ENCODE measurements around the gene MPO. TPM values are rescaled to one million over a fixed set of nuclear protein-coding genes. Genes with fewer than 3 reads are reported as not detected.

MPO gene
- total and polyA plus RNA-seq, 9 of the 15 experiments (the other 6 are each of a cell fraction or from before 2014, with no cell fraction given), result 0.04 to 0.47 (median 0.39) TPM; not detected in 6

DNA sequence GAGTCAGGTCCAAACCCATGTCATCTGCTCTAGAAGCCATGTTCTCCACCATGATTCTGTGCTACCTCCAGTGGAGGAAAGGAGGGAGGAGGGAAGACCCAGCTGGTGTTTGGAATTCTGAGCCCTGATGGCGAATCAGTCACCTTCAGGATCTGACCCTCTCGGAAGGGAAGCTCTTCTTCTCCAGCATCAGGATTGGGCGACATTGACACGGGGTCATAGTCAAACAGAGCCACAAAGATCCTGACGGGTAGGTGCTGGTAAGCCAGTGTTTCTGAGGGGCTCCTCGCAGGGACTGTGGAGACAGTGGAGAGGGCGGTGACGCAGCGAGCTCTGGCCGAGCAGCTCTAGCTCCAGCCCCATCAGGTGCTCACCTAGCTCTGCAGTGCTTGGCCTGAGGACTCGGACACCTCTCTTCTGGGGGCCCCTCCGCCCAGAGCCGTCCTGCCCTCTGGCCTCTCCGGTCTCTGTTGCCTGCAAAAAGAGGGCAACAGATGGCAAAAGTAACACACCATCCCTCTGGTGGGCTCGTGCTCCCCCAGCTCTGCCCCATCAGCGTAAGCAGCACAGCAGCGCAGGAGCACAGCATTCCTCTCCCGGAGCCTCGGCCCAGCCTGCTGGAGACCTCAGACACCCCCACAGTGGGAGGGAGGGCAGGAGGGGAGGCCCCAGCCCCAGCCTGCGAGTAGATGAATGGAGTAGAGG, 26.9 kb upstream of the MPO start:
- intact Hi-C loops (cut with micrococcal nuclease) (no loop called here), in situ Hi-C loops (cut with MboI) (no loop called here)
- CTCF ChIA-PET (ENCODE audit: low intra/inter-chr PET ratio), result no interaction called here
- POLR2A ChIA-PET, result interaction anchor here (0.9 to 1.2 kb wide), 3 partner anchors 15 to 182 kb away, joined by 3 read pairs; no protein-coding TSS in a partner anchor
- H3K27me3 ChIP-seq (ENCODE audit: control insufficient read depth in 2 of 2, insufficient read depth in 2 of 2, low read length in 2 of 2), result no peaks in the 10 kb centered on the region
- 58% methylated on average over 19 of the region's 20 CpGs for WGBS (ENCODE audit: insufficient coverage, low coverage, missing lambda C conversion rate)
- no peaks in the 10 kb centered on the region for H4K20me1 ChIP-seq (replicated peaks; ENCODE audit: control insufficient read depth, insufficient read depth, low read length)
- no peak overlapping the region for H3K4me3 ChIP-seq
- H3K36me3 ChIP-seq (ENCODE audit: control insufficient read depth, insufficient read depth, low read length), result no peaks in the 10 kb centered on the region
- no peak overlapping the region for H3K27ac ChIP-seq (ENCODE audit: extremely low read depth, low read depth, low read length)
- H3K9me1 ChIP-seq (ENCODE audit: control insufficient read depth, insufficient read depth, low read length), result peaks cover 11% of the 10 kb centered on the region
- peaks cover 4 to 34% of the 10 kb centered on the region in 2 experiments; a peak in 2 of 5 replicates for H3K4me1 ChIP-seq (replicated peaks in 1 of 2; ENCODE audit: control insufficient read depth in 2 of 2, insufficient read depth in 2 of 2, low read length in 2 of 2)
- H2AFZ ChIP-seq (ENCODE audit: low read depth, low read length), result no peak overlapping the region
- BruUV-seq (replicated peaks), result no TSS peak
- no peak for FAIRE-seq
- ATAC-seq, result no peak
- no peaks in the 10 kb centered on the region for H3K9me3 ChIP-seq (replicated peaks; ENCODE audit: control insufficient read depth, insufficient read depth, low read depth, low read length)
- DNase-seq (ENCODE audit: extremely low read depth in 1 of 4, low spot score in 3 of 4), result no peak
- no peak overlapping the region for H3K4me2 ChIP-seq (ENCODE audit: insufficient read depth, low read length)
- H3K79me2 ChIP-seq (ENCODE audit: control insufficient read depth, insufficient read depth, low read length), result no peaks in the 10 kb centered on the region
- peak overlapping the region in 1 of 2 experiments; percentile 60; a peak in 2 of 4 replicates for H3K9ac ChIP-seq (ENCODE audit: insufficient read depth in 1 of 2, low read depth in 2 of 2, low read length in 2 of 2)
- TF ChIP-seq JUN (IDR thresholded peaks at IDR 0.05; ENCODE audit: borderline replicate concordance, low read depth, low read length) (no peak), JUN (CRISPR knock-in tag; IDR thresholded peaks at IDR 0.05; ENCODE audit: borderline replicate concordance) (no peak), MEF2D (tag; conservative IDR thresholded peaks at IDR 0.05; ENCODE audit: low read depth) (no peak), BRCA1 (IDR thresholded peaks at IDR 0.05) (no peak), BRCA1 (CRISPR knock-in tag; IDR thresholded peaks at IDR 0.05) (no peak), GATA2 (CRISPR knock-in tag; IDR thresholded peaks at IDR 0.05) (no peak), IFI16 (CRISPR knock-in tag; IDR thresholded peaks at IDR 0.05) (no peak), CBX5 (IDR thresholded peaks at IDR 0.05; ENCODE audit: borderline replicate concordance, low read depth) (no peak), KLF6 (CRISPR knock-in tag; IDR thresholded peaks at IDR 0.05; ENCODE audit: borderline replicate concordance) (no peak), ZNF764 (CRISPR knock-in tag; IDR thresholded peaks at IDR 0.05; ENCODE audit: low read depth) (no peak), SMARCB1 (IDR thresholded peaks at IDR 0.05; ENCODE audit: insufficient read length, low read depth) (no peak), MAFF (IDR thresholded peaks at IDR 0.05; ENCODE audit: low read length) (no peak), COPS2 (conservative IDR thresholded peaks at IDR 0.05) (no peak), NONO (IDR thresholded peaks at IDR 0.05; ENCODE audit: low read depth in 2 of 2, low read length in 1 of 2) (no peak), GTF2F1 (IDR thresholded peaks at IDR 0.05; ENCODE audit: low read depth, low read length) (no peak), HDAC6 (IDR thresholded peaks at IDR 0.05; ENCODE audit: low read depth, low read length) (no peak)
- TF ChIP-seq, protein P1, sequence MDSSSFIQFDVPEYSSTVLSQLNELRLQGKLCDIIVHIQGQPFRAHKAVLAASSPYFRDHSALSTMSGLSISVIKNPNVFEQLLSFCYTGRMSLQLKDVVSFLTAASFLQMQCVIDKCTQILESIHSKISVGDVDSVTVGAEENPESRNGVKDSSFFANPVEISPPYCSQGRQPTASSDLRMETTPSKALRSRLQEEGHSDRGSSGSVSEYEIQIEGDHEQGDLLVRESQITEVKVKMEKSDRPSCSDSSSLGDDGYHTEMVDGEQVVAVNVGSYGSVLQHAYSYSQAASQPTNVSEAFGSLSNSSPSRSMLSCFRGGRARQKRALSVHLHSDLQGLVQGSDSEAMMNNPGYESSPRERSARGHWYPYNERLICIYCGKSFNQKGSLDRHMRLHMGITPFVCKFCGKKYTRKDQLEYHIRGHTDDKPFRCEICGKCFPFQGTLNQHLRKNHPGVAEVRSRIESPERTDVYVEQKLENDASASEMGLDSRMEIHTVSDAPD (CRISPR knock-in tag; IDR thresholded peaks at IDR 0.05), result no peak
- TF ChIP-seq, protein P2, sequence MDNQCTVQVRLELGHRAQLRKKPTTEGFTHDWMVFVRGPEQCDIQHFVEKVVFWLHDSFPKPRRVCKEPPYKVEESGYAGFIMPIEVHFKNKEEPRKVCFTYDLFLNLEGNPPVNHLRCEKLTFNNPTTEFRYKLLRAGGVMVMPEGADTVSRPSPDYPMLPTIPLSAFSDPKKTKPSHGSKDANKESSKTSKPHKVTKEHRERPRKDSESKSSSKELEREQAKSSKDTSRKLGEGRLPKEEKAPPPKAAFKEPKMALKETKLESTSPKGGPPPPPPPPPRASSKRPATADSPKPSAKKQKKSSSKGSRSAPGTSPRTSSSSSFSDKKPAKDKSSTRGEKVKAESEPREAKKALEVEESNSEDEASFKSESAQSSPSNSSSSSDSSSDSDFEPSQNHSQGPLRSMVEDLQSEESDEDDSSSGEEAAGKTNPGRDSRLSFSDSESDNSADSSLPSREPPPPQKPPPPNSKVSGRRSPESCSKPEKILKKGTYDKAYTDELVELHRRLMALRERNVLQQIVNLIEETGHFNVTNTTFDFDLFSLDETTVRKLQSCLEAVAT (IDR thresholded peaks at IDR 0.05), result no peak
- TF ChIP-seq, protein P3, sequence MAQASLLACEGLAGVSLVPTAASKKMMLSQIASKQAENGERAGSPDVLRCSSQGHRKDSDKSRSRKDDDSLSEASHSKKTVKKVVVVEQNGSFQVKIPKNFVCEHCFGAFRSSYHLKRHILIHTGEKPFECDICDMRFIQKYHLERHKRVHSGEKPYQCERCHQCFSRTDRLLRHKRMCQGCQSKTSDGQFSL (CRISPR knock-in tag; IDR thresholded peaks at IDR 0.05), result no peak
- TF ChIP-seq, protein P3 (tag; IDR thresholded peaks at IDR 0.05), result no peak
